ENCODE results near the gene CEP170B. TPM values are rescaled to one million over a fixed set of nuclear protein-coding genes. Genes with fewer than 3 reads are reported as not detected.

The CEP170B gene
- total and polyA plus RNA-seq, 2 of the 13 experiments (the other 11 are each of a cell fraction or from before 2014, with no cell fraction given) = 4.3 to 8.8 TPM

DNA sequence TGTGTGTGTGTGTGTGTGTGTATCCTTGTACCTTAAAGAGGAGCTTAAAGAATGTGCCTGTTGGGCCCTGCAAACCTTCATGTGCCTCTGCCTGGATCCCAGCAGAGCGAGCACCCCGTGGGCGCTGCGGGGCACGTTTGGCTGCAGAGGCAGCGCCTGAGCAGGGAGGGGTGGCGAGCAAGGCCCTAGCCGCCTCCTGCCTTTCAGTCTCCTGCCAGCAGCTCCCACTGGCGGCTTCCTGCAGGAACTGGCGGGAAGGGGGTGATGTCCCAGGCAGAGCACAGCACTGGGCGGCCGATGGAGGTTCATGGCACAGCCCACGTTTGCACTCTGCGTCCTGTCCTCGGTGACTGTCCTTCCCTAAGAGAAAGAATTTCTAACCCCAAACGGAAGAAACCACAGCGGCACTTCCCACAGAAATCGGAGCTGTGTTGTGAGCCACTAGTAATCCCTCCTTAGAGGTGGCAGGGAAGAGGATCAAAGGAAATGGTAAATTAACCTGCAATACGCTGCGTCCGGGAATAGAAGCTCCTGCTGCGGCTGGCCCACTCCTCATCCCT is 44.3 kb upstream of the CEP170B start (continued):
- TF ChIP-seq FOXJ3 (CRISPR knock-in tag; IDR thresholded peaks at IDR 0.05; ENCODE audit: borderline replicate concordance) = no peak
- TF ChIP-seq, protein P1, sequence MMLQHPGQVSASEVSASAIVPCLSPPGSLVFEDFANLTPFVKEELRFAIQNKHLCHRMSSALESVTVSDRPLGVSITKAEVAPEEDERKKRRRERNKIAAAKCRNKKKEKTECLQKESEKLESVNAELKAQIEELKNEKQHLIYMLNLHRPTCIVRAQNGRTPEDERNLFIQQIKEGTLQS (CRISPR knock-in tag; IDR thresholded peaks at IDR 0.05) = no peak
- TF ChIP-seq EEA1 (CRISPR knock-in tag; IDR thresholded peaks at IDR 0.05; ENCODE audit: borderline replicate concordance) = no peak
- TF ChIP-seq, protein P2, sequence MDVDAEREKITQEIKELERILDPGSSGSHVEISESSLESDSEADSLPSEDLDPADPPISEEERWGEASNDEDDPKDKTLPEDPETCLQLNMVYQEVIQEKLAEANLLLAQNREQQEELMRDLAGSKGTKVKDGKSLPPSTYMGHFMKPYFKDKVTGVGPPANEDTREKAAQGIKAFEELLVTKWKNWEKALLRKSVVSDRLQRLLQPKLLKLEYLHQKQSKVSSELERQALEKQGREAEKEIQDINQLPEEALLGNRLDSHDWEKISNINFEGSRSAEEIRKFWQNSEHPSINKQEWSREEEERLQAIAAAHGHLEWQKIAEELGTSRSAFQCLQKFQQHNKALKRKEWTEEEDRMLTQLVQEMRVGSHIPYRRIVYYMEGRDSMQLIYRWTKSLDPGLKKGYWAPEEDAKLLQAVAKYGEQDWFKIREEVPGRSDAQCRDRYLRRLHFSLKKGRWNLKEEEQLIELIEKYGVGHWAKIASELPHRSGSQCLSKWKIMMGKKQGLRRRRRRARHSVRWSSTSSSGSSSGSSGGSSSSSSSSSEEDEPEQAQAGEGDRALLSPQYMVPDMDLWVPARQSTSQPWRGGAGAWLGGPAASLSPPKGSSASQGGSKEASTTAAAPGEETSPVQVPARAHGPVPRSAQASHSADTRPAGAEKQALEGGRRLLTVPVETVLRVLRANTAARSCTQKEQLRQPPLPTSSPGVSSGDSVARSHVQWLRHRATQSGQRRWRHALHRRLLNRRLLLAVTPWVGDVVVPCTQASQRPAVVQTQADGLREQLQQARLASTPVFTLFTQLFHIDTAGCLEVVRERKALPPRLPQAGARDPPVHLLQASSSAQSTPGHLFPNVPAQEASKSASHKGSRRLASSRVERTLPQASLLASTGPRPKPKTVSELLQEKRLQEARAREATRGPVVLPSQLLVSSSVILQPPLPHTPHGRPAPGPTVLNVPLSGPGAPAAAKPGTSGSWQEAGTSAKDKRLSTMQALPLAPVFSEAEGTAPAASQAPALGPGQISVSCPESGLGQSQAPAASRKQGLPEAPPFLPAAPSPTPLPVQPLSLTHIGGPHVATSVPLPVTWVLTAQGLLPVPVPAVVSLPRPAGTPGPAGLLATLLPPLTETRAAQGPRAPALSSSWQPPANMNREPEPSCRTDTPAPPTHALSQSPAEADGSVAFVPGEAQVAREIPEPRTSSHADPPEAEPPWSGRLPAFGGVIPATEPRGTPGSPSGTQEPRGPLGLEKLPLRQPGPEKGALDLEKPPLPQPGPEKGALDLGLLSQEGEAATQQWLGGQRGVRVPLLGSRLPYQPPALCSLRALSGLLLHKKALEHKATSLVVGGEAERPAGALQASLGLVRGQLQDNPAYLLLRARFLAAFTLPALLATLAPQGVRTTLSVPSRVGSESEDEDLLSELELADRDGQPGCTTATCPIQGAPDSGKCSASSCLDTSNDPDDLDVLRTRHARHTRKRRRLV (CRISPR knock-in tag; IDR thresholded peaks at IDR 0.05) = no peak
- no peak for TF ChIP-seq ARNTL (CRISPR knock-in tag; IDR thresholded peaks at IDR 0.05)
- peak; percentile 79 for TF ChIP-seq SAP130 (CRISPR knock-in tag; IDR thresholded peaks at IDR 0.05; ENCODE audit: low read depth)
- TF ChIP-seq ATF7 (IDR thresholded peaks at IDR 0.05) = no peak
- TF ChIP-seq ATF7 (CRISPR knock-in tag; IDR thresholded peaks at IDR 0.05) = no peak
- no peak for TF ChIP-seq MAFG (CRISPR knock-in tag; IDR thresholded peaks at IDR 0.05)
- TF ChIP-seq ZFP36 (IDR thresholded peaks at IDR 0.05; ENCODE audit: borderline replicate concordance, low read depth, low read length, partially characterized antibody) = no peak
- TF ChIP-seq FOXK2 (IDR thresholded peaks at IDR 0.05) = no peak
- no peak; the same call in 1 of the 2 replicates for TF ChIP-seq ZSCAN21 (CRISPR knock-in tag; IDR thresholded peaks at IDR 0.05; ENCODE audit: borderline replicate concordance)
- no peak for TF ChIP-seq MTF1 (CRISPR knock-in tag; IDR thresholded peaks at IDR 0.05)
- TF ChIP-seq SIN3B (IDR thresholded peaks at IDR 0.05; ENCODE audit: low read length) = no peak
- TF ChIP-seq ZNF644 (CRISPR knock-in tag; IDR thresholded peaks at IDR 0.05; ENCODE audit: low read depth) = no peak
- TF ChIP-seq, protein P3, sequence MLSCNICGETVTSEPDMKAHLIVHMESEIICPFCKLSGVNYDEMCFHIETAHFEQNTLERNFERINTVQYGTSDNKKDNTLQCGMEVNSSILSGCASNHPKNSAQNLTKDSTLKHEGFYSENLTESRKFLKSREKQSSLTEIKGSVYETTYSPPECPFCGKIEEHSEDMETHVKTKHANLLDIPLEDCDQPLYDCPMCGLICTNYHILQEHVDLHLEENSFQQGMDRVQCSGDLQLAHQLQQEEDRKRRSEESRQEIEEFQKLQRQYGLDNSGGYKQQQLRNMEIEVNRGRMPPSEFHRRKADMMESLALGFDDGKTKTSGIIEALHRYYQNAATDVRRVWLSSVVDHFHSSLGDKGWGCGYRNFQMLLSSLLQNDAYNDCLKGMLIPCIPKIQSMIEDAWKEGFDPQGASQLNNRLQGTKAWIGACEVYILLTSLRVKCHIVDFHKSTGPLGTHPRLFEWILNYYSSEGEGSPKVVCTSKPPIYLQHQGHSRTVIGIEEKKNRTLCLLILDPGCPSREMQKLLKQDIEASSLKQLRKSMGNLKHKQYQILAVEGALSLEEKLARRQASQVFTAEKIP (CRISPR knock-in tag; IDR thresholded peaks at IDR 0.05; ENCODE audit: borderline replicate concordance) = no peak
- TF ChIP-seq ELF4 (CRISPR knock-in tag; IDR thresholded peaks at IDR 0.05; ENCODE audit: borderline replicate concordance) = no peak
- no peak for TF ChIP-seq RFX1 (IDR thresholded peaks at IDR 0.05)
- no peak for TF ChIP-seq ZBTB37 (CRISPR knock-in tag; IDR thresholded peaks at IDR 0.05)
- TF ChIP-seq GATAD2A (CRISPR knock-in tag; IDR thresholded peaks at IDR 0.05) = peak; percentile 69
- TF ChIP-seq ZNF317 (CRISPR knock-in tag; IDR thresholded peaks at IDR 0.05) = peak; percentile 33; the same call in 1 of the 2 replicates
- TF ChIP-seq FOXK1 (CRISPR knock-in tag; IDR thresholded peaks at IDR 0.05; ENCODE audit: borderline replicate concordance, low read depth) = no peak
- no peak for TF ChIP-seq ZNF383 (CRISPR knock-in tag; IDR thresholded peaks at IDR 0.05; ENCODE audit: borderline replicate concordance)
- no peak for TF ChIP-seq CBX1 (IDR thresholded peaks at IDR 0.05; ENCODE audit: low read depth)
- no peak for TF ChIP-seq ZNF547 (CRISPR knock-in tag; IDR thresholded peaks at IDR 0.05)
